NOMO-1 (cell line): ENCODE measurements around the gene ZNF773.
"Not testable (repeated sequence)": the region's sequence is repeated elsewhere in the genome, so short reads cannot be mapped to it uniquely, and the experiment has no call there.

ENCODE experiments used
- DNase-seq, 2 experiments: peaks; one replicate each; lab custom pipeline; 2025; ENCODE audit not compliant: unreplicated experiment in 2 of 2; lab: John Stamatoyannopoulos, UW

The ZNF773 gene

GRCh38 chr19:57499680-57500395 is at the start of gene ZNF773:
Gene ZNF773 (plus strand): TSS chr19:57499938. CDS start chr19:57500081, 143 bp downstream.
- peak; percentile 87 to 89 for DNase-seq

- DNase-seq = no peak
Observed at GRCh38 chr19:57452307-57452706, 47.4 kb upstream of the ZNF773 start.

GRCh38 chr19:57465680-57466381 is 33.9 kb upstream of the ZNF773 start:
- peak in 1 of 2 experiments; percentile 15 for DNase-seq

- no peak for DNase-seq
Observed at GRCh38 chr19:57466489-57466888, 33.2 kb upstream of the ZNF773 start.

GRCh38 chr19:57473646-57474045 is 26.1 kb upstream of the ZNF773 start:
- no peak for DNase-seq

GRCh38 chr19:57477191-57478008 is 22.3 kb upstream of the ZNF773 start, which contains the start of gene ZNF772:
Gene ZNF772 (minus strand): TSS chr19:57477566. CDS start chr19:57477309, 257 bp downstream.
- peak; percentile 93 to 97 for DNase-seq

GRCh38 chr19:57487477-57488298 is 12.1 kb upstream of the ZNF773 start, which contains the start of gene ZNF419:
Gene ZNF419 (plus strand): TSS chr19:57487750. CDS start chr19:57487951, 201 bp downstream.
- peak; percentile 64 to 78 for DNase-seq

GRCh38 chr19:57488299-57488644 is 11.5 kb upstream of the ZNF773 start:
- not testable (repeated sequence) for DNase-seq

GRCh38 chr19:57499332-57499679 is 432 bp upstream of the ZNF773 start:
- not testable (repeated sequence) for DNase-seq

GRCh38 chr19:57500400-57500799 is 662 bp downstream of the ZNF773 start:
- DNase-seq = not testable (repeated sequence)

GRCh38 chr19:57506163-57506562 is 6.4 kb downstream of the ZNF773 start:
- no peak for DNase-seq

GRCh38 chr19:57511484-57511883 is 11.7 kb downstream of the ZNF773 start:
- DNase-seq = no peak

GRCh38 chr19:57512845-57513244 is 13.1 kb downstream of the ZNF773 start:
- DNase-seq = no peak

- no peak for DNase-seq
Observed at GRCh38 chr19:57515255-57515654, 15.5 kb downstream of the ZNF773 start.

- DNase-seq = not testable (repeated sequence)
Observed at GRCh38 chr19:57518021-57518420, 18.3 kb downstream of the ZNF773 start.

GRCh38 chr19:57527136-57527881 is 27.6 kb downstream of the ZNF773 start, which contains the start of gene ZNF549:
Gene ZNF549 (plus strand): TSS chr19:57527356. CDS start chr19:57527574, 218 bp downstream.
- DNase-seq = peak; percentile 55 to 69

- DNase-seq = no peak
Observed at GRCh38 chr19:57537953-57538547, 38.3 kb downstream of the ZNF773 start.

- no peak for DNase-seq
Observed at GRCh38 chr19:57546513-57546912, 46.8 kb downstream of the ZNF773 start.

- DNase-seq = no peak
Observed at GRCh38 chr19:57552432-57552831, 52.7 kb downstream of the ZNF773 start.
